ENCODE measurements around the gene GALNT17.
"Not testable (repeated sequence)": the region's sequence is repeated elsewhere in the genome, so short reads cannot be mapped to it uniquely, and the experiment has no call there.

GALNT17 gene

DNA sequence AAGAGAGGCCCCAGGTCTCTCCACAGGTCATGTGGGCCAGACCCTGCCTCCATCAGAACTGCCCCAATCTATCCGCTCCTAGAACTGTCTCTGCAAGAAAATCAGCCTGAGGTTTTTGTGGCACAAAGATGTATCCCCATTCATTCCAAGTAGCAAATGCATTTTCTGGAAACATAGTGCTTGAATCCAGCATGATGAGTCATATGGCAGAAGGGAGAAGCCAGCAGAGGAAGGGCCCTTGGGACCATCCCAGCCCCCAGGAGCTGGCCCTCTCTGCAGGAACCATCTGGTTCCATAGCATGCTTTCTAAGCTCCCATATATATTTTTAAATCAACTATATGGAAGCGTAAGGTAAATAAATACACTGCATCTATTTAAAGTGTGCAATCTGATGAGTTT, 563.2 kb downstream of the GALNT17 start:
- no peak for DNase-seq (ENCODE audit: low read depth)

DNA sequence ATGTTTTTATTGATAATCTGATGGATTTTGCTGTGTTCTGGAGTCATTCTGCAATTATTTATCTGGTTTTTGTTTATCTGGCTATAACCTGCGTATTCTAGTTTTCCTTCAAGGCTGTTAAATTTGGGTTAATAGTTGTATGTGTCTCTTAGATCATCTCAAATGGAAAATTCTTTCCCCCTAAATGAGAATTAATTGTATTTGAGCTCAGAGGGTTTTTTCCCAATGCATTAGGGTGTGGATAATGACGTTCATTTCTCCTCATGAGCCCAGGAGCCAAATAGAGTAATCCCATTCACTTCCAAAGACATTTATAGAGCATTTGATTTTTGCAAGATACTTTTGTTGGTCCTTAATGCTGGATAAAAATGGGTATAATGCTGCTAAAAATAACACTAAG, 564.6 kb downstream of the GALNT17 start:
- no peak for DNase-seq (ENCODE audit: low read depth)

DNA sequence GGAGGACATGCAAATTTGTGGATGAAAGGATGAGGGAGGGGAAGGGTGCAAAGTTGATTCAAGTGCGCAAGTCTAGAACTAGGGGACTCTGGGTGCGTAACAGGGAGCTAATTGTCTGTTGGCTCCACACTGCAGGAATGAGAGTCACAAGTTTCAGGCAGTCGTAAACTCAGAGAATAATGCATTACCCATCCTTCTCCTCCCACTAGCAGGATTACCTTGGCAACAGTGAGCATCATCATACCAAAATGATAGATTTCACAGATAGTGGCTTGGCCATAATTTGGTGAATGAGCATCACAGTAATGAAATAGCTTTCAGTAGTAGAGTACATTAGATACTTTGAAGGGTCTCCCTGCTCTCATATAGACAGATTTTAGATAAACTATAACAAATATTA, 565.5 kb downstream of the GALNT17 start:
- DNase-seq (ENCODE audit: low read depth) = no peak

DNA sequence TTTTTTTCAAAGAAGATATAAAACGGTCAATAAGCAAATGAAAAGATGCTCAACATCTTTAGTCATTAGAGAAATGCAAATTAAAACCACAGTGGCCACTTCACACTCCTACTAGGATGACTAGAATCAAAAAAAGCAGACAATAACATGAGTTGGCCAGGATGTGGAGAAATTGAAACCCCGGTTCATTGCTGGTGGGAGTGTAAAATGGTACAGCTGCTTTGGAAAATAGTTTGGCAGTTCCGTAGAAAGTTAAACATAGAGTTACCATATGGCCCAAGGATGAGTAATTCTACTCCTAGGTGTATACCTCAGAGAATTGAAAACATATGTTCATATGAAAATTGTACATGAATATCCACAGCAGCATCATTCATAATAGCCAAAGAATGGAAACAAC, 573.3 kb downstream of the GALNT17 start:
- DNase-seq (ENCODE audit: low read depth) = no peak

DNA sequence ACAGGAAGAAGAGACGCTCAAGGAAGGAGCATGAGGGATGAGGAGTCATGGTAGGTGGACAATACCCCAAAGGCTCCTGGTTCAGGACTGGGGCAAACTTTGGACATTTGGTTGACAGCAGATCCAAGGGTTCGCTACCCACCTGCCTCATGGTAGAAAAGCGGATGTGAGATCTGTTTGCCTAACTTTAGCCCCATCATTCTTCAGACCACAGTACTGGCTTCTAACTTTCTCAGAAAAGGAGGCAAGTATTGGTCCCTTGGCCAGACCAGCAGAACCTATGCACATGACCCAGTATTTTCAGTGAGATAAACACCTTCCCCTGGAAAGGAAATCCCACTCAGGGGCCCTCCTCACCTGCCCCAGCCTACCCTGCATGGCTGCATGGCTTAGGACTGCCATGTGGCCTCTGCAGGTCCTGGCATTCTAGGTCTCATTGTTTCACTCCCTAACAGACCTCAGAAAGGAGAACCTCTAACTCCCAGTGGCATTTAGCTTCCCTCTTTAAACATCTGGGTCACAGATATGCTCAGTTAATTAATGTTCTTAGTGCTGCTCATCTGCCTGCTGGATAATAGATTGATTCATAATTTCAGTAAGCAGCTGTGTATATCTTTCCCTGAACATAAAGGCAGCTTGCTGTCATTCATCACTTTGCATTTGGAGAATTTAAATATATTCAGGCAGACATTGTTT, 574.1 kb downstream of the GALNT17 start:
- DNase-seq (ENCODE audit: low read depth) = no peak

DNA sequence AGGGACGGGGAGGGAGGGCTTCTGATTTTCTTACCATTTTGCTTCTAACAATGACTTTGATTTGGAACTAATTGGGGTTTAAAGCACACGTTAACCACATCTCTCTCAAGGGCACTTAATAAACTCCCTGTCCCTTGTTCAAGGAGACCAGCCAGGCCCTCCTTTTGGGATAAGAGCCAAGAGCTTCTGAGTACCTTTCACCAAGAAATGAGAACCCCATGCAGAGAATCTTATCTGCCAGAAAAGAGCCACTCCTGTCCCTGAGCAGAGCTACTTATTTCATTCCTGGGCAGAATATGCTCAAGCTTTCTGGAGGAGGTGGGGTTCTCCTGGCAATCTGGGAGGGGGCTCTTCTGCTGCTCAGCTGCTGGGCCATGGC, 574.6 kb downstream of the GALNT17 start:
- DNase-seq (ENCODE audit: low read depth) = no peak

DNA sequence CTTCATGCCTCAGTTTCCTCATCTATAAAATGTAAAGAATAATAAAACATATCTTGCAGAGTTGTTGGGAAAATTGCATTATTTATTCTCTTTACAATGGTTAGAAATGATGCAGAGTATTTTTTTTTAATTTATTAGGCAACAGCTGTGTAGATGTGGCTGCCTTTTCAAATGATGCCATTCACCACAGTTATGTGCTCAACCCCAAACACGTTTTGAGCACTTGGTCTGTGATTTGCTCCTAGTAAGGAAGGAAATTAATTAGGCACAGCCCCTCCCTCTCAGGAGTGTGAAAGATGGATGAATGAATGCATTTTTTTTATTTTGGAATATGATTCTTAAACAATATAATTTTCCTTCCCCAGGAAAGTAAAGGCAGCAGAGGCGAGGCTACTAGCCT, 575.1 kb downstream of the GALNT17 start:
- no peak for DNase-seq (ENCODE audit: low read depth)

DNA sequence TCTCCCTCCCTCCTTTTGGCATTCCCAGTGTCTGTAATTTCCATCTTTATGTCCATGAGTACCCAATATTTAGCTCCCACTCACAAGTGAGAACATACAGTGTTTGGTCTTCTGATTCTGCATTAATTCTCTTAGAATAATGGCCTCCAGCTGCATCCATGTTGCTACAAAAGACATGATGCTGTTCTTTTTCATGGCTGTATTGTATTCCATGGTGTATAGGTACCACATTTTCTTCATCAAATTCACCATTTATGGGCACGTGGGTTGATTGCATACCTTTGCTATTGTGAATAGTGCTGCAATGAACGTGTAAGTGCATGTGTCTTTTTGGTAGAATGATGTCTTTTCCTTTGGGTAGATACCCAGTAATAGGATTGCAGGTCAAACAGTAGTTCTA, 576.8 kb downstream of the GALNT17 start:
- no peak for DNase-seq (ENCODE audit: low read depth)

DNA sequence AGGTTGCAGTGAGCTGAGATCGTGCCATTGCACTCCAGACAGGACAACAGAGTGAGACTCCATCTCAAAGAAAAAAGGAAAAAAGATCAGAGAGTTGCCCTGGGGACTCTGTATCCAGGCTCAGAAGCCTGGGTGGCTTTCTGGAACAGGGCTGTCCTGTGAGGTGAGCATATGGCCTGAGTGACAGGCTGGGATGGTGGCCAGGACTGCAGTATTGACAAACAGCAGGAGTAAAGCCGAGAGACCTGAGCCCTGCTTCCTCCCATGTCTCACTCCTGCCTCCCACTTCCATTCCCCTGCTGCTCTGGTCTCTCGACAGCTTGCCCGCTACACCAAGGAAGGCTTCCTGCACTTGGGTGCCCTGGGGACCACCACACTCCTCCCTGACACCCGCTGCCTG, 578.5 kb downstream of the GALNT17 start:
- no peak for DNase-seq (ENCODE audit: low read depth)

DNA sequence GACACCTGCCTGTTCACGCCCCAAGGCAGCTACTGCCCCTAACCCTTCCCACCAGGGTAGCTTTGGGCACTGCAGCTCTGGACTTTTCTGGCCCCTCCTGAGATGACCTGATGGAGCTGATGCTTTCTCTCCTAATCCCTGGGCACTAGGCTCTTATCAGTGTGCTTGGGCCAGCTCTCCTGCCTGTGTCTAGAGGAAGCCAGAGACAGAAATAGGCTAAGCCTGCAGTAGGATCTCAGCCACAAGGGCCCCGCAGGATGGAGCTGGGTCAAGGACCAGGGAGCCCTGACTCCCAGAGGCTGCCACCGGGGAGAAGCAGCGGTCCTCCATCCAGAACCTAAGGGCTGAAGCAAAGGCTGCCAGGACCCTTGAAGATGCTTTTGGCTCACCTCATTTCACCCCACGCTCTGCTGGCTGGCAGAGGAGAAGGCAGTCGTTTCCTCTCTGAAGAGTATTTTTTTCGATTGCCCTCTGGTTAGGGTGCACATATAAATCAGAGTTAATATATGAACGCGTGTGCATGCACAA, 580.8 kb downstream of the GALNT17 start:
- DNase-seq (ENCODE audit: low read depth) = no peak

DNA sequence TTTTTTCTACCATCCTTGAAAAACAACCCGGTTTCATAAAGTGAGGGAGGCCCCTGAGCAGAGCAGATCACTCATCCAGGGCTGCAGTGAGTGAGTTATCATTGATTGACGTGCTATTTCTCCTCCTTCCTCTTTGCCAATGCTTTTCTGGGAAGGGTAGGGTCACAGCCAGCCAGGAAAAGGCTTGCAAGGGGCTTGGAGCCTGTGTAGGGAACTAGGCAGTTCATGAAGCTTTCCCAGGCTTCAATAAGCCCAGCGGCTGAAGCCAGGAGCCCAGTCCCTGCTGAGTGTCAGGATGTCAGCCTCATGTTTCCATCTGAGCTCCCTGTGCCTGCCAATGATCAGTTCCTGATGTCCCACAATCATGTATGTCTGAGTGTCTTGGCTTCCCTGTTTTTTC, 584.7 kb downstream of the GALNT17 start:
- no peak for DNase-seq (ENCODE audit: low read depth)

DNA sequence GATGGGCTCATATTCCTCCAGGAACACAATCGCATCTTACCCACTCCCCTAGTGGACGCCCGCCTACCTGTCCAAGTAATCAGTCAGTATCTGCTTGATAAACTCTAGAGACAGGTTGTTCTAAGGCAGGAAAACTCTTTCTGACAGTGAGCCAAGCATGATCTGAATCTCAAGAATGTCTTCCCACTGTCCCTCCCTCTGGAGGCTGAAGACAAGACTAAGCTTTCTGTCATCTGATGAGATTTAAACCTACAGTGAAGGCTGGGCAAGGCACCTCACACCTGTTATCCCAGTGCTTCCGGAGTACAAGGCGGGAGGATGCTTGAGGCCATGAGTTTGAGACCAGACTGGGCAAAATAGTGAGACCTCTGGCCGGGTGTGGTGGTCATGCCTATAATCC, 586.6 kb downstream of the GALNT17 start:
- no peak for DNase-seq (ENCODE audit: low read depth)

DNA sequence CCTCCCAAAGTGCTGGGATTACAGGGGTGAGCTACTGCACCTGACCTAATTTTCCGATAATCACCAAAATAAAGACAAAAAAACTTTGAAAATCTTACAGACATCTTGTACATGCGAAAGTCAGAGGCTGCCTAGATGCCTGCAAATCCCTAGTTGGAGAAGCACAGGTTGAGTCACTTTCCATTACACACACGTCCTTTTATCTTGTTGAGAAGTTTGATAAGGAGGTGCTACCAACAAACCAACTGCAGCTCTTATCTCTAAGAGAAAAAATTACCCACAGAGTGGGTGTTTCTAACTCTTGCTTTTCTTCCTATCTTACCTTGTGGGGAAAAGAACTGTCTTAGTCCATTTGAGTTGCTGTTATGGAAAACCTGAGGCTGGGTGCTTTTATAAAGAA, 589.8 kb downstream of the GALNT17 start:
- DNase-seq (ENCODE audit: low read depth) = no peak

DNA sequence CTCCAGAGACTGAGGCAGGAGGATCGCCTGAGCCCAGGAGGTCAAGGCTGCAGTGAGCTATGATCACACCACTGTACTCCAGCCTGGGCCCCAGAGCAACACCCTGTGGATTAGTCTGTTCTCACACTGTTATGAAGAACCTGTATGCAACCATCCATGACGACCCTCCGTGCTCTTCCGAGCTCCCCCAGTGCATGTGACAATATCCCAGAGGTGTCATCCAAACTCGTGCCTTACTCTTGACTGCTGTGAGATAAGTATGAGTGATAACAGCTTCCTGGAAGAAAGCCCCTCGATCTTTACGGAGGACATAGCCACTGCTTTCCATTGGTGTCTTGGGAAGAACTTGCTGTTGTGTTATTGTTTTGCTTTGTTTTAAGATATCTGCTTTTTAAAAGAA, 591.9 kb downstream of the GALNT17 start:
- DNase-seq (ENCODE audit: low read depth) = no peak

DNA sequence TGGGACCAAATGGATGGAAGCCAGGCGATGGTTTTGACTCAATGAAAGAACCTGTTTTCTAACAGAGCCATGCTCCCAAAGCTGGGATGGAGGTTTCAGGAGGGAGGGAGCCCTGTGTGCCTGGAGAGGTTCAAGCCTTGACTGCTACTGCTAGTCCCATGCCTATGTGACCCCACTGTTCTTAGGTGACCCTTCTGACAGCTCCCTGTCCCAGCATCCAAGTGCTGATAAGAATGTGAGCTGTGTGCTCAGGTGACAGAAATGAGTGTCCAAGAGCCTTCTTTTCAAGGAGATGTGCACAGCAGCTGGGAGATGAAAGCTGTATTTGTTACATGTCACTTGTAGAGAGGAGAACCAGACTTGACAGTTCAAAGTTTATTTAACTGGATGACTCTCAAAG, 595.4 kb downstream of the GALNT17 start:
- no peak for DNase-seq (ENCODE audit: low read depth)

DNA sequence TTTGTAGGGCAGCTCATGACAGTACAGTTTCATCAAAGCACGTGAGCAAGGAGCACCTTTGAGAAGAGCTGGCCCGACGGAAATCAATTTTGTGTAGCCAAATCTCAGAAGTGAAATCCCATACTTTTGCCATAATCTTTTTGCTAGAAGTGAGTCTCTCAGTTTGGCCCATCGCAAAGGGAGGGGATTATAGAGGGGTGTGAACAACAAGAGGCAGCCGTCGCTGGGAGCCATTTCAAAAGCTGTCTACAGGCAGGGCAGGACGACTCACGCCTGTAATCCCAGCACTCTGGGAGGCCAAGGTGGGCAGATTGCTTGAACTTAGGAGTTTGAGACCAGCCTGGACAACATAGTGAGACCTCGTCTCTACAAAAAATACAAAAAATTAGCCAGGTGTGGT, 599.8 kb downstream of the GALNT17 start:
- DNase-seq (ENCODE audit: low read depth) = no peak

DNA sequence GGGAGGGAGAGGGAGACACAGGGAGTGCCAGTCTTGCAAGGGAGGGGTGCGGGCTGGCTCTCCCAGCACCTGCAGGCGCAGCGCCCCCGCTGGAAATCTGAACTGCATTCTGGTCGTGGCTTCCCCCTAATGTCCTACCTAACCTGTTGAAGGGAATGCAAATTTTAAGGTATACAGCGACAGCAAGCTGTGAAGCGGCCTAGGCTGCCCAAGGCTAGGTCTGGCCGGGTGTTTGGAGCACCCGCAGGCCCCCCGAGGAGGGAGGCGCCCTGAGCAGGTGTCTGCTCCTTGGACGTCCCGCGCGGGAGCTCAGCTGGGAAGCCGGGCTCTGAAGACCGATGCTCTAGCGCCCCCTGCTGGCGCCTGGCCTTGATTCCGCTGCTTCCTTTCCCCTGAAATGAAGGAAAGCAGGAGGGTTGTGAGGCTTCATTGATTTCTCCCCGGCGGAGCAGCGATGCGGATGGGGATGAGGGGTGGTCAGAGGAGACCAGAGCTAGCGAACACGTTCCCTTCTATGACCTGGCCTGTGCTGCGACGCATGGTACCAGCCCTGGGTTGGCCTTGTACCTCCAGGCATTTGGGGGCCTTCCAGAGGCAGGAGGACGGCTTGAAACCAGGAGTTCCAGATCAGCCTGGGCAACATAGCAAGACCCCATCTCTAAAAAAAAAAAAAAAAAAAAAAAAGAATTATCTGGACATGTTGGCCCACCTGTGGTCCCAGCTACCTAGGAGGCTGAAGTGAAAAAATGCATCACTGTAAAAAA, 601.3 kb downstream of the GALNT17 start:
- DNase-seq (ENCODE audit: low read depth) = no peak

DNA sequence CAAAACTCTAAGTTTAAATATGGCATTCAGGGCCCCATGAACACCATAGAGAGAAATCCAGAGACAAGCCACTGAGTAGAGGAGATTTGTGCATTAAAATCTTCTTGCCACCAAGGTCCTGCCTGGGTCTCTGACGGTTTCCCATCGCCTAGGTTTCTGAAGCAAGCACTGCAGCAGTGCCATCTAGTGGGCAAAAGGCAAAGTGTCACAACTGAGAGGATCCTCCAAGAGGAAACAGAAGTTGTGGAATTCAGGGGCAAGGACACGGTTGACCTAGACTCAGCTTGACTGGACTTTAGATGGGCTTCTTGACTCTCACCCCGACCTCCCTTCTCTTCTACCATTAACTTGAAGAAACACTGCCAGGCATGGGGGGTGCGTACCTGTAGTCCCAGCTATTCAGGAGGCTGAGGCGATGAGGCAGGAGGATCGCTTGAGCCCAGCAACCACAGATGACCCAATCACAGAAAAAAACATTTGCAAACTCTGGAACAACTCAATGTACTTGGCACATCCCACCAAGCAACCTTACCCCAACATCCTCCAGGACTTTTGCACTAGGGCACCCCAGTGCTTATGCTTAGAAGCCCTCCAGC, 604.1 kb downstream of the GALNT17 start:
- peak; percentile 11 for DNase-seq (ENCODE audit: low read depth)

DNA sequence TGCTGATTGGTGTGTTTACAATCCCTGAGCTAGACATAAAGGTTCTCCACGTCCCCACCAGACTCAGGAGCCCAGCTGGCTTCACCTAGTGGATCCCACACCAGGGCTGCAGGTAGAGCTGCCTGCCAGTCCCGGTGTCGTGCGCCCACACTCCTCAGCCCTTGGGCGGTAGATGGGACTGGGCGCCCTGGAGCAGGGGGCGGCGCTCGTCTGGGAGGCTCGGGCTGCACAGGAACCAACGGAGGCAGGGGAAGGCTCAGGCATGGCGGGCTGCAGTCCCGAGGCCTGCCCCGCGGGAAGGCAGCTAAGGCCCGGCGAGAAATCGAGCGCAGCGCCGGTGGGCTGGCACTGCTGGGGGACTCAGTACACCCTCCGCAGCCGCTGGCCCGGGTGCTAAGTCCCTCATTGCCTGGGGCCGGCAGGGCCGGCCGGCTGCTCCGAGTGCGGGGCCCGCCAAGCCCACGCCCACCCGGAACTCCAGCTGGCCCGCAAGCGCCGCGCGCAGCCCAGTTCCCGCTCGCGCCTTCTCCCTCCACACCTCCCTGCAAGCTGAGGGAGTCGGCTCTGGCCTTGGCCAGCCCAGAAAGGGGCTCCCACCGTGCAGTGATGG, 606.1 kb downstream of the GALNT17 start:
- DNase-seq (ENCODE audit: low read depth) = not testable (repeated sequence)

DNA sequence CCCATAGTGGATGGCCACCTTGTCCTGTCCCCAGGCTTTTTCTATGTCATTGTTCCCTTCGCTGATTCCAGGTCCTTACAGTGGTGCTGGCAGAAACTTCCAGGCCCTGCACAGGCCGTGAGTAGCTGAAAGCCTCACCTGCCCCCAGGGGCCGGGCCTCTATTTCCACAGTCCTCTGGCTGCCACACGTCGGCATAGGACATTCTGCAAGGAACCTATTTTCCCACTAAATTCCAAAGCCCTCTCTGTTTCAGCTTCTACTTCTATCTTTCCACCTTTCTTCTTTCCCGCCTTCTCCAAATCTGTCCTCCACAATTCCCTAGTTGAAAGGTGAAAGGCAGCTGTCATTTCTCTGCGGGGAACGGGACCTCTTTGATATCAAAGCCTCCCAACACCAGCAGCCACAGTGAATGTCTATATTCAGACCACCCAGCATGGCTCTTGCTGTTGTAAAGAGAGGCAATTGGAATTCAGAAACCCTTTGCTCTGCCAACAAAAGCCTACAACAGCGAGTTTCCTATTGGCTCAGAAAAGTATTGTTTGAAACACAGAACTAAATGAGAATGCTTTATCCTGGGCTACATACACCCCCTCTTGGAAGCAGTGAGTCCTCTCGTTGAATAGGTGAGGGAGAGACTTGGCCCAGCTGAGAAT, 607.7 kb downstream of the GALNT17 start:
- DNase-seq (ENCODE audit: low read depth) = no peak

DNA sequence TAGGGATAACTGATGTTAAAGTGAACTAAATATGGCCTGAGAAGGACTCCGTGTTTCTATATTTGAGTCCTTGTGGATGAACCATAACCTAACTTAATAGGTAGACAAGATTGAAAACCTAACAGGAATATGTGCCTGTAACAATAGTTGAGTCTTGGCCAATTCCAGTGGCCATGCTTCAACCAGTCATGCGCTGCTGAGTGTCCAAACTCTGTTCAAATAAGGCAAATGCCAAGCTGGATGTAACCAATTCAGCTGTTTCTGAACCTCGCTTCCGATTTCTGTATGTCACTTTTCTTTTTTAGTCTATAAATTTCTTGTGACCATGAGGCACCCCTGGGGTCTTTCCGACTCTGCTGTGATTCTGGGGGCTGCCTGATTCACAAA, 608.2 kb downstream of the GALNT17 start:
- DNase-seq (ENCODE audit: low read depth) = no peak

DNA sequence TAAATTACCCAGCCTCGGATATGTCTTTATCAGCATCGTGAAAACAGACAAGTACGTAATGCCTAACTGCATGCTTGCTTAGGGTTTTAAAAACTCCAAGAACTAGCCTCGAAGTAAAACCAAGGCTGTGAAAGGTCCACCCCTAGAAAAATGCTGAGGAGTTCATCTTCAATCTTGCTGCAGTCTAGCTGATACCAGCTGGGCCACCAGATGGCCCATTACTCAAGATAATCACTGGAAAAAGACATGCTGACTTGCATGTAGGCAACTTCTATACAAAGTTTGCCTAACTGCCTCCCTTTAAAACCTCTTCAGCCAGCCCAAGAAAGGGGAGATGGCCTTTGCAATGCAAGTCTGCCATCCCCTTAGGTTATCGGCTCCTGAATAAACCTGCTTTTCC, 614.1 kb downstream of the GALNT17 start:
- no peak for DNase-seq (ENCODE audit: low read depth)
